Natural killer cell treated with Interleukin-12 subunit alpha and Interleukin-12 subunit beta and Interleukin-15 and Interleukin-18, amount 100 ng/mL, for 72 hours (primary cell): ENCODE data around the gene LRRC4C. TPM values are rescaled to one million over a fixed set of nuclear protein-coding genes. Genes with fewer than 3 reads are reported as not detected.

Source experiments
- ATAC-seq, 2 donors: fragments of 150-1000 bp; cut with Tn5 transposase in 1 of 2; sonication (Bioruptor Pico), chemical (Tn5 transposase) in 1 of 2; 2 replicates each; pipeline ENCODE4 v1.10.0; 2021
- DNase-seq: peaks from one replicate; pipeline ENCODE4 v3.0.0; 2022; ENCODE audit warnings: low spot score
- H3K27ac Mint-ChIP-seq, 2 donors: 1 replicate in 1 of 2; 2 replicates in 1 of 2; pipeline ENCODE4 v1.8.0; 2022; ENCODE audit warnings: mixed read lengths in 2 of 2, mild to moderate bottlenecking in 1 of 2, moderate library complexity in 1 of 2
- H3K27me3 Mint-ChIP-seq, 2 donors: 1 replicate in 1 of 2; 2 replicates in 1 of 2; pipeline ENCODE4 v1.8.0; 2022; ENCODE audit warnings: mixed read lengths in 2 of 2
- H3K36me3 Mint-ChIP-seq: one replicate; pipeline ENCODE4 v1.8.0; 2022; ENCODE audit warnings: mixed read lengths
- H3K4me1 Mint-ChIP-seq, 2 donors: 1 replicate in 1 of 2; 2 replicates in 1 of 2; pipeline ENCODE4 v1.8.0; 2022; ENCODE audit warnings: low read depth in 2 of 2, mixed read lengths in 2 of 2, mild to moderate bottlenecking in 1 of 2
- H3K4me3 Mint-ChIP-seq: one replicate; pipeline ENCODE4 v1.8.0; 2022; ENCODE audit warnings: mixed read lengths
- H3K9me3 Mint-ChIP-seq: 2 replicates; pipeline ENCODE4 v1.8.0; 2022; ENCODE audit warnings: mixed read lengths
- total RNA-seq, 2 donors: library from RNA; stranded (reverse); gene quantifications; one replicate each; pipeline ENCODE4 v1.2.3, GENCODE V29; 2022

The LRRC4C gene
- total RNA-seq, 2 donors from 2014 or later: not detected

GRCh38 chr11:41018224-41018623 lies 441.2 kb downstream of the LRRC4C start:
- no peak for ATAC-seq
- DNase-seq: no peak
- peaks cover 7% of the 10 kb centered on the region for H3K9me3 Mint-ChIP-seq
- H3K4me1 Mint-ChIP-seq: no peaks in the 10 kb centered on the region
- no peaks in the 10 kb centered on the region for H3K36me3 Mint-ChIP-seq
- H3K27me3 Mint-ChIP-seq: no peaks in the 10 kb centered on the region
- no peak overlapping the region for H3K27ac Mint-ChIP-seq
- H3K4me3 Mint-ChIP-seq: no peak overlapping the region

DNA sequence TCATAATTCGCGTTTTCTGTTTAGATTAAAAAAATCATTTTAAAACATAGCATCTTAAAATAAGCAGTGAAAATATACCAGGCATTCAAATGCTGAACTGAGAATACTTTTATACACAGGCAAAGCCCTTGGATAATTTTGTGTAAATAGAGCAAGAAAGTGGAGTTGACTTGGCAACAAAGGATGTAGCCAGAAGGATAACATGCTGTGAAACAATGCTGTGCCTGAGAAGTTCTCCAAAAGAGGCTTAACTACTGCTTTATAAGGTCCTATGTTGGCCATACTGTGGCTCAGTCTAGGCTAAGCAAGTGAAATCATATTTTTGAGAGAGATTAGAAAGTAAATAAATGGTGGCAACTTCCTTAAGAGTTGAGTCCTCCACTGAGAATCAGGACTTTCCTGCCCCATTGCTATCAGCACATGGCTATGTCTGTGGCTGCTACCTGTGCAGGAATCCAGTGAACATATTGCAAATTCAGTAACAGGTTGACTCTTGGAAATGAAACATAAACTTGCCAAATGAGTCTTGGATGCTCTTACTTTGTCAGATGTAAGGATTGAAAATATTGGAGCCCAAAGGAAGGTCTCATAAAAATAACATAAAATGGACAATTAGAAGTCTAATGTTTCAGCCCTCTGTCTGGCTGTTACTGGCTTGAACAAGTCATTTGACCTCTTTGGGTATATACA lies 448.9 kb downstream of the LRRC4C start:
- DNase-seq (no peak), ATAC-seq (no peak)
- Mint-ChIP-seq H3K4me3 (no peak overlapping the region), H3K4me1 (no peaks in the 10 kb centered on the region), H3K9me3 (peaks cover 14% of the 10 kb centered on the region), H3K27ac (no peak overlapping the region), H3K27me3 (no peaks in the 10 kb centered on the region), H3K36me3 (peaks cover 7% of the 10 kb centered on the region)

- Mint-ChIP-seq H3K9me3 (peaks cover 24% of the 10 kb centered on the region), H3K36me3 (peaks cover 11% of the 10 kb centered on the region), H3K4me1 (no peaks in the 10 kb centered on the region), H3K27ac (no peak overlapping the region), H3K27me3 (no peaks in the 10 kb centered on the region), H3K4me3 (no peak overlapping the region)
- DNase-seq: no peak
- ATAC-seq: no peak
Observed at GRCh38 chr11:41005986-41006385, 453.5 kb downstream of the LRRC4C start.

DNA sequence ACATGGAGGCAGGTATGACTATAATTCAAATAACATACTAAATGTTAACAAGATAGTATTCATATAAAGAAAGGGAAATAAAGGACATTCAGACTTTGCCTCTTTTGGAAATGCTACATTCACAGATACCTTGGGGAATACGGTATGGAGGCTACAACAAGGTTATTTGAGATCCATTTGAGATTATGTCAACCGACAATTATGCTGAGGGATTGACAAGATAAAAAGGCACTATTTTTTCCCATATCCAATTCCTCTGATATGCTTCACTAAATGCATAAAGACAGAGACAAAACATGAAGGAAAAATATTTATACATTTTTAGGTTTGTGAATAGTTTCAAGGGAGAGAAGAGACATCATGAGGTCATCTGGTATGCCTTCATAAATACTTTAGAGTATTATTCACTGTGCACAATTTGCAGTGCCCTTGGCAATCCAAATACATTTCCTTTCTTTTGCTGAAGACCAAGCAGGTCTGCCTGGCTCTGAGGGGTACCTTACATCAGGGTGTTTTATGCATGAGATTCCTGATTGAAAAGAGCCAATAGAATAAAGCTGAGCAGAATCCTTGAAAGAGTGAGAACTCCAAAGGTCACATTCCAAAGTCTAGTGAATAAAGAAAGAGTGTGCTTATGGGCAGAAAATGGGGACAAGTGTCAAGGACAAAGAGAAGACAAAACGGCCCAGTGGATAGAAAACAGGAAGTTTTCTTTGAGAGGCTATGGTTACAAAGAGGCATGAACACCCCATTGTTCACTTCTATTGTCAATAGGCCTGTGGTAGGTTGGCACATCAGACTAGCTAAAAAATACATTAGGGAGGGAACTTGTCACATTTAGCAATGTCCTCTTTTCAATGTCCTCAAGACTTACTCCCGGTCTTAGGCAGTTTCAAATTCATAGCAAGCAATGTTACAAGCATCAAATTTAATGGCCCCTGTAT lies 455.8 kb downstream of the LRRC4C start:
- DNase-seq (no peak), ATAC-seq (no peak)
- Mint-ChIP-seq H3K36me3 (peaks cover 11% of the 10 kb centered on the region), H3K27me3 (no peaks in the 10 kb centered on the region), H3K27ac (no peak overlapping the region), H3K4me3 (no peak overlapping the region), H3K4me1 (no peaks in the 10 kb centered on the region), H3K9me3 (peaks cover 26% of the 10 kb centered on the region)

- Mint-ChIP-seq H3K27me3 (no peaks in the 10 kb centered on the region), H3K4me1 (no peaks in the 10 kb centered on the region), H3K9me3 (peaks cover 23% of the 10 kb centered on the region), H3K36me3 (peaks cover 9% of the 10 kb centered on the region), H3K27ac (no peak overlapping the region), H3K4me3 (no peak overlapping the region)
- DNase-seq (no peak), ATAC-seq (no peak)
Observed at GRCh38 chr11:40998920-40999319, 460.5 kb downstream of the LRRC4C start.

DNA sequence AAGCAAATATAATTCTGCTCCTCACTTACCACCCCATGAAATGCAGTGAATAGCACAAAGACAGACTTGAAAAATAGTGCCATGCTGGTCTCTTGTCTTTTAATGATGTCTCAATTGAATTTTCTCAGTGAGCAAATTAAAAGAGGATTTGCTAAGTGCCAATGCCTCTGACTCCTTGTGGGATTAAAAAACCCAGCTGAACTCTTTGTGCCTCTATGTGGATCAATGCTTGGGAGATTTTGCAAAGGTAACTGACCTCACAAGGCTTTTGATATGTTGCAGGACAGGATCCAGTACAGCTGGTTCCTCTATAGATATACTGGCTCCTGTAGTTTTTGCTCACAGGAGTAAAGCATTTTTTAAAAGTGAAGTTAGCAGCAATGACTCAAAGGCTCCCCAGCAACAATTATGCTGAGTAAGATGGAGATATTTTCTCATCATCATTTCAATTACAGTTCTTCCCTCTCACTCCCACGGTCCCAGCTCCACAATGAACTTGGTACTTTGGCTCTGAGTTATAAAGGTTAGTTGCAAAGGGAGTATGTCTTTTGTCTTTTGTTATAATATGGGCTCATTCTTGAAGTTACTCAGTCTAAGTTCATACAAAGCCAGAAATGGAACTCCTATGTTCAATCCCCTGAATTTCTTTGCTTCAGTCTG lies 471.5 kb downstream of the LRRC4C start:
- Mint-ChIP-seq H3K27me3 (no peaks in the 10 kb centered on the region), H3K27ac (no peak overlapping the region), H3K4me1 (no peaks in the 10 kb centered on the region), H3K4me3 (no peak overlapping the region), H3K36me3 (peaks cover 10% of the 10 kb centered on the region), H3K9me3 (peaks cover 18% of the 10 kb centered on the region)
- DNase-seq (no peak), ATAC-seq (no peak)

DNA sequence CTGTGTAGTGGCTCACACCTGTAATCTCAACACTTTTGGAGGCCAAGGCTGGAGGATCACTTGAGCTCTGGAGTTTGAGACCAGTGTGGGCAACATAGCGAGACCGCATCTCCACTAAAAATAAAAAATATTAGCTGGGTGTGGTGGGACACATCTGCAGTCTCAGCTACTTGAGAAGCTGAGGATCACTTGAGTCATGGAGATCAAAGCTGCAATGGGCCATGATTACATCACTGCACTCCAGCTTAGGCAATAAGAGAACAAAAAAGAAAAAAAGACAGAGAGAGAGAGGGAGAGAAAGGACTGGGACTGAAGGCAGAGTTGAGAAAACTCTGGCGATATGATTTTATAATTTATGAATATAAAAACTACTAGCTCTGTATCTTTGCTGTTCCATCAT lies 473.1 kb downstream of the LRRC4C start:
- DNase-seq (no peak), ATAC-seq (no peak)
- Mint-ChIP-seq H3K4me1 (no peaks in the 10 kb centered on the region), H3K36me3 (peaks cover 13% of the 10 kb centered on the region), H3K9me3 (peaks cover 21% of the 10 kb centered on the region), H3K27ac (no peak overlapping the region), H3K27me3 (no peaks in the 10 kb centered on the region), H3K4me3 (no peak overlapping the region)

DNA sequence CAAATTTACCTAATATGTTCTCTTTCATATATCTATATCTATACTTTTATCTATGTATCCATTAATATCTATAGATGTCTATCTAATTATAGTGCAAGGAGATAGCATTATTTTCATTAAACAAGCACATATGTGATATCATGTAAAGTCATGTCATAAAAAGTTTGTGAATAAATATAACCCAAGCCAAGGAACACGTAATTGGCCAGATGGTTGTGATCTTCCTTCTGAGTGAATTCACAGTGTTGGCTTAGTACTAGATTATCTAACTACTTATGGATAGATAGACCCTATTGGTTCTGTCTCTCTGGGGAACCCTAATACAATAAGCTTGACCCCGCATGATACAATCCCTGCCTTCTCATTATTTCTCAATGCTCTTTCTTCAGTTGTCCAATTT lies 484.4 kb downstream of the LRRC4C start:
- Mint-ChIP-seq H3K27ac (no peak overlapping the region), H3K9me3 (peaks cover 34% of the 10 kb centered on the region), H3K4me1 (no peaks in the 10 kb centered on the region), H3K36me3 (peaks cover 11% of the 10 kb centered on the region), H3K4me3 (no peak overlapping the region), H3K27me3 (no peaks in the 10 kb centered on the region)
- DNase-seq: no peak
- ATAC-seq: no peak

DNA sequence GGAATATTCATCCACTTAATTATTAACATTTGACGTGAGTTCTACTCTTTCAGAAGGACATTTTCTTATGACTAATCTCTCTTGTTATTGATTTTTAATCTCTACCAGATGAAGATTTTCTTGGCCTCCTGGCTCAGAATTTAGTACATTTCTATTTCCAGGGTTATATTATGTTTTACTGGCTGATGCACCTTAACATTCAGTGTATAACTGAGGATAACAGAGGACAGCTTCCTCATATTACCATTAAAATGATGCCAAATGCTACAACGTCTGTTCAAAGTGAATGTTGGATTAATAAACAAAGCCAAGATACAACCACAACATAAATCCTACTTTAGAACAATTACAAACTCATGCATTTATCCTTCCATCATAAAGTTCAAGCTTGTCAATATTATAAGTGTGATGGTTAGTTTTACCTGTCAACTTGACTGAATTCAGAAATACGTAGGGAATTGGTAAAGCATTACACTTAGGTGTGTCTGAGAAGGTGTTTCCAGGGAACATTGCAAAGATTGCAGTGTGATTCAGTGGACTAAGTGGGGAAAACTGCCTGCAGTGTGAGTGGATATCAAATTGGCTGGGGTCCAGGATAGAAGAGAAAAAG lies 485.2 kb downstream of the LRRC4C start:
- H3K4me1 Mint-ChIP-seq: no peaks in the 10 kb centered on the region
- DNase-seq (no peak), ATAC-seq (no peak)
- no peaks in the 10 kb centered on the region for H3K27me3 Mint-ChIP-seq
- H3K36me3 Mint-ChIP-seq: peaks cover 11% of the 10 kb centered on the region
- no peak overlapping the region for H3K4me3 Mint-ChIP-seq
- no peak overlapping the region for H3K27ac Mint-ChIP-seq
- peaks cover 34% of the 10 kb centered on the region for H3K9me3 Mint-ChIP-seq

- no peak overlapping the region for H3K4me3 Mint-ChIP-seq
- peaks cover 9% of the 10 kb centered on the region for H3K36me3 Mint-ChIP-seq
Observed at GRCh38 chr11:40958707-40959106, 500.7 kb downstream of the LRRC4C start.

DNA sequence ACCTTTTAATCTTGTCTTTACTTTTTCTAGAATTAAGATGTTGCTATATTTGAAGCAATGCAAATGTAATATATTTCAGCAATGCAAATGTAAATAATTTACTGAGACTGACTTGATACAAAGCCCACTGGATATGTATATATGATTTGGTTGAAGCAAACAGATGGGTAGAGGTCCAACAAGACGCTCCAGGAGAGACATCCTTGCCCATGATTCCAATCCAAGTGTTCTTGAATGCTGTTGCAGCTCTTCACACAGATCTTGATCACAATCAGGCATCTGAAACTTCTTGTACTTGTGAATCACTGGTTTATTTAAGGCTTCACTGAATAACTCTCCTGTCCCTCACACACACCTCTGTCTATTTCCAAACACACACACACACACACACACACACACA lies 507.0 kb downstream of the LRRC4C start:
- H3K4me3 Mint-ChIP-seq: no peak overlapping the region
- H3K4me1 Mint-ChIP-seq: no peaks in the 10 kb centered on the region
- no peak overlapping the region for H3K27ac Mint-ChIP-seq

More at GRCh38 chr11:40958707-40959106, 500.7 kb downstream of the LRRC4C start:
- peaks cover 14% of the 10 kb centered on the region for H3K9me3 Mint-ChIP-seq
- ATAC-seq (no peak), DNase-seq (no peak)
- no peaks in the 10 kb centered on the region for H3K27me3 Mint-ChIP-seq
- no peak overlapping the region for H3K27ac Mint-ChIP-seq
- no peaks in the 10 kb centered on the region for H3K4me1 Mint-ChIP-seq

GRCh38 chr11:40938002-40938401 lies 521.5 kb downstream of the LRRC4C start:
- no peak overlapping the region for H3K4me3 Mint-ChIP-seq
- ATAC-seq (no peak), DNase-seq (no peak)
- no peaks in the 10 kb centered on the region for H3K27me3 Mint-ChIP-seq
- no peaks in the 10 kb centered on the region for H3K36me3 Mint-ChIP-seq
- peaks cover 21% of the 10 kb centered on the region for H3K9me3 Mint-ChIP-seq
- H3K27ac Mint-ChIP-seq: no peak overlapping the region
- no peaks in the 10 kb centered on the region for H3K4me1 Mint-ChIP-seq

More for the DNA sequence above, 507.0 kb downstream of the LRRC4C start:
- H3K27me3 Mint-ChIP-seq: no peaks in the 10 kb centered on the region
- no peak for ATAC-seq
- peaks cover 12% of the 10 kb centered on the region for H3K36me3 Mint-ChIP-seq
- H3K9me3 Mint-ChIP-seq: peaks cover 17% of the 10 kb centered on the region
- DNase-seq: no peak

- DNase-seq (no peak), ATAC-seq (no peak)
- Mint-ChIP-seq H3K27me3 (no peaks in the 10 kb centered on the region), H3K9me3 (peaks cover 11% of the 10 kb centered on the region), H3K4me1 (no peaks in the 10 kb centered on the region), H3K27ac (no peak overlapping the region), H3K36me3 (peaks cover 5% of the 10 kb centered on the region), H3K4me3 (no peak overlapping the region)
Observed at GRCh38 chr11:40924915-40925314, 534.5 kb downstream of the LRRC4C start.
